GM12878 (cell line): Measurements from ENCODE around the gene RAB22A. TPM values are rescaled to one million over a fixed set of nuclear protein-coding genes. Genes with fewer than 3 reads are reported as not detected.

Source experiments
- CBX5 ChIP-seq: sonication (generic); IDR thresholded peaks from 2 replicates; pipeline ENCODE4 v1.6.1; 2016; ENCODE audit warnings: low read depth, moderate library complexity, mild to moderate bottlenecking, inconsistent platforms
- ETV6 ChIP-seq, 2 experiments: fragments of 450-650 bp in 1 of 2; IDR thresholded peaks in 1 of 2; conservative IDR thresholded peaks in 1 of 2; 2 replicates each; pipeline ENCODE4 v1.6.1; 2014; ENCODE audit warnings: antibody characterized with exemption in 1 of 2, borderline replicate concordance in 1 of 2, low read depth in 1 of 2, mild to moderate bottlenecking in 1 of 2, moderate library complexity in 1 of 2
- FOXM1 ChIP-seq: IDR thresholded peaks from 2 replicates; pipeline ENCODE4 v1.6.1; 2012; ENCODE audit warnings: low read depth, mild to moderate bottlenecking, inconsistent platforms, low read length, moderate library complexity
- MEF2A ChIP-seq: IDR thresholded peaks from 2 replicates; pipeline ENCODE4 v1.6.1; 2011; ENCODE audit warnings: low read depth, mild to moderate bottlenecking, low read length, moderate library complexity; ENCODE audit not compliant: insufficient read depth
- POU2F2 ChIP-seq: IDR thresholded peaks from 3 replicates; pipeline ENCODE4 v1.6.1; 2011; ENCODE audit warnings: low read depth, mild to moderate bottlenecking, low read length, borderline replicate concordance
- RFX5 ChIP-seq: IDR thresholded peaks from 2 replicates; pipeline ENCODE4 v1.6.1; 2011; ENCODE audit warnings: low read depth, low read length, improper control_type of control experiment
- YY1 ChIP-seq: IDR thresholded peaks from 2 replicates; pipeline ENCODE4 v1.6.1; 2011; ENCODE audit warnings: low read depth, mild to moderate bottlenecking, low read length
- ZNF622 ChIP-seq: fragments of 450-650 bp; IDR thresholded peaks from 2 replicates; pipeline ENCODE4 v1.6.1; 2017; ENCODE audit warnings: mild to moderate bottlenecking, inconsistent platforms
- polyA plus RNA-seq, 11 experiments: library from polyadenylated mRNA; depleted of rRNA in 4 of 11; unstranded in 6 of 11; stranded (reverse) in 5 of 11; fragments of >200 nt; fragmentation: Nextera tagmentation in 4 of 11; fragmentation: Illumina TruSeq in 1 of 11; extraction: Ambion mirVana in 4 of 11; extraction: Trizol in 1 of 11; gene quantifications; 1 replicate in 1 of 11; 2 replicates in 10 of 11; pipeline versions ENCODE4 v1.2.1 to v1.2.3, GENCODE V29; 2011 to 2016; ENCODE audit warnings: inconsistent platforms in 2 of 11, missing spikeins in 2 of 11, low read depth in 1 of 11
- total RNA-seq, 4 experiments: library from RNA; depleted of rRNA in 3 of 4; stranded (reverse); fragments of >200 nt in 3 of 4; fragmentation: Illumina TruSeq in 1 of 4; extraction: Trizol in 1 of 4; gene quantifications; 2 replicates each; pipeline versions ENCODE4 v1.2.1 to v1.2.3, GENCODE V29; 2013 to 2021
- TF ChIP-seq, protein P1 (sequence below): IDR thresholded peaks from 2 replicates; pipeline ENCODE4 v1.6.1; 2011; ENCODE audit warnings: borderline replicate concordance, low read depth, mild to moderate bottlenecking, moderate library complexity, low read length; ENCODE audit not compliant: insufficient read depth, poor library complexity, severe bottlenecking
- TF ChIP-seq, protein P2 (sequence below): fragments of 150-350 bp; IDR thresholded peaks from 2 replicates; pipeline ENCODE4 v1.6.1; 2014; ENCODE audit warnings: mild to moderate bottlenecking, low read depth, low read length
- TF ChIP-seq, protein P3 (sequence below): IDR thresholded peaks from 2 replicates; pipeline ENCODE4 v1.6.1; 2011; ENCODE audit warnings: mild to moderate bottlenecking, low read depth, low read length, moderate library complexity; ENCODE audit not compliant: insufficient replicate concordance
- TF ChIP-seq, protein P4 (sequence below): fragments of 450-650 bp; IDR thresholded peaks from 2 replicates; pipeline ENCODE4 v1.6.1; 2016; ENCODE audit warnings: mild to moderate bottlenecking
- TF ChIP-seq, protein P5 (sequence below): fragments of 450-650 bp; IDR thresholded peaks from 2 replicates; pipeline ENCODE4 v1.6.1; 2018; ENCODE audit warnings: mild to moderate bottlenecking, low read depth, moderate library complexity; ENCODE audit not compliant: partially characterized antibody
- TF ChIP-seq, protein P6 (sequence below): IDR thresholded peaks from 2 replicates; pipeline ENCODE4 v1.6.1; 2012; ENCODE audit warnings: improper control_type of control experiment, low read depth, low read length; ENCODE audit not compliant: insufficient replicate concordance

Gene RAB22A
- total and polyA plus RNA-seq, 10 of the 15 experiments (the other 5 are each of a cell fraction or from before 2014, with no cell fraction given): 2.7 to 12.0 (median 10.0) TPM

DNA sequence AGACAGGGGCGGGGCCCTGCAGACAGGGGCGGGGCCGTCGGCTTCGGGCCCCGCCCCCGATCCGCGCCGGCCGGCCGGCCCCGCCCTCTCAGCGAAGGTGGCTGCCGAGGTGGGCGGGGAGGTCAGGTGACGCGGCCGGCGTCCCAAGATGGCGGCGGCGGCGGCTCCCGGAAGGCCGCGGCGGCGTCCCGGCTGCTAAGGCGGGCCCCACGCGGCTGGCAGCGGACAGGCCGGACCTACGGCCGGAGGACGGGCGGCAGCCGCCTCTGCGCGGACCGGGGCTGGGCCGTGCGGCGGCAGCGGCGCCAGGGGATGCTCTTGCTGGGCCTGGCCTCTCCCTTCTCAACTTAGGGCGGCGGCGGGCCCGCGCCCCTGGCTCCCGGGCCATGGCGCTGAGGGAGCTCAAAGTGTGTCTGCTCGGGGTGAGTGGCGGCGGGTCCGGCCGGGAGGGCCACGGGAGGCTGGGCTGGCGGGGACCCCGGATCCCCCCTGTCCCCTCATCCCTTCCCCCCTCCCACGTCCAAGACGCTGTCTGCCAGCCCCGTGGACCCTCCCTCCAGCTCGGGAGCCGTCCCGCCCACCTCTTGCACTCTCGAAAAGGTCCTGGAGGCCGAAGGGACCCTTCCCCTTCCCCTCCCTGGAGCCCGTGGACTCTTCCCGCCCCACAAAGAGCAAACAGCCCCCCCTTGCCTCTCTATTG lies at the start of gene RAB22A (continued):
- TF ChIP-seq YY1: peak; percentile 95
- TF ChIP-seq ETV6 (conservative IDR thresholded peaks at IDR 0.05 in 1 of 2, IDR thresholded peaks at IDR 0.05 in 1 of 2; ENCODE audit: borderline replicate concordance in 1 of 2, low read depth in 1 of 2): no peak
- no peak for TF ChIP-seq RFX5
- 0 out of 2 replicates have a peak, but pooled peaks have one; percentile 28 for TF ChIP-seq MEF2A
- TF ChIP-seq, protein P1, sequence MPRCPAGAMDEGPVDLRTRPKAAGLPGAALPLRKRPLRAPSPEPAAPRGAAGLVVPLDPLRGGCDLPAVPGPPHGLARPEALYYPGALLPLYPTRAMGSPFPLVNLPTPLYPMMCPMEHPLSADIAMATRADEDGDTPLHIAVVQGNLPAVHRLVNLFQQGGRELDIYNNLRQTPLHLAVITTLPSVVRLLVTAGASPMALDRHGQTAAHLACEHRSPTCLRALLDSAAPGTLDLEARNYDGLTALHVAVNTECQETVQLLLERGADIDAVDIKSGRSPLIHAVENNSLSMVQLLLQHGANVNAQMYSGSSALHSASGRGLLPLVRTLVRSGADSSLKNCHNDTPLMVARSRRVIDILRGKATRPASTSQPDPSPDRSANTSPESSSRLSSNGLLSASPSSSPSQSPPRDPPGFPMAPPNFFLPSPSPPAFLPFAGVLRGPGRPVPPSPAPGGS: no peak
- TF ChIP-seq, protein P2, sequence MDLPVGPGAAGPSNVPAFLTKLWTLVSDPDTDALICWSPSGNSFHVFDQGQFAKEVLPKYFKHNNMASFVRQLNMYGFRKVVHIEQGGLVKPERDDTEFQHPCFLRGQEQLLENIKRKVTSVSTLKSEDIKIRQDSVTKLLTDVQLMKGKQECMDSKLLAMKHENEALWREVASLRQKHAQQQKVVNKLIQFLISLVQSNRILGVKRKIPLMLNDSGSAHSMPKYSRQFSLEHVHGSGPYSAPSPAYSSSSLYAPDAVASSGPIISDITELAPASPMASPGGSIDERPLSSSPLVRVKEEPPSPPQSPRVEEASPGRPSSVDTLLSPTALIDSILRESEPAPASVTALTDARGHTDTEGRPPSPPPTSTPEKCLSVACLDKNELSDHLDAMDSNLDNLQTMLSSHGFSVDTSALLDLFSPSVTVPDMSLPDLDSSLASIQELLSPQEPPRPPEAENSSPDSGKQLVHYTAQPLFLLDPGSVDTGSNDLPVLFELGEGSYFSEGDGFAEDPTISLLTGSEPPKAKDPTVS: no peak
- TF ChIP-seq, protein P3, sequence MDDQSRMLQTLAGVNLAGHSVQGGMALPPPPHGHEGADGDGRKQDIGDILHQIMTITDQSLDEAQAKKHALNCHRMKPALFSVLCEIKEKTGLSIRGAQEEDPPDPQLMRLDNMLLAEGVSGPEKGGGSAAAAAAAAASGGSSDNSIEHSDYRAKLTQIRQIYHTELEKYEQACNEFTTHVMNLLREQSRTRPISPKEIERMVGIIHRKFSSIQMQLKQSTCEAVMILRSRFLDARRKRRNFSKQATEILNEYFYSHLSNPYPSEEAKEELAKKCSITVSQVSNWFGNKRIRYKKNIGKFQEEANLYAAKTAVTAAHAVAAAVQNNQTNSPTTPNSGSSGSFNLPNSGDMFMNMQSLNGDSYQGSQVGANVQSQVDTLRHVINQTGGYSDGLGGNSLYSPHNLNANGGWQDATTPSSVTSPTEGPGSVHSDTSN: no peak
- TF ChIP-seq ZNF622: no peak
- TF ChIP-seq, protein P4, sequence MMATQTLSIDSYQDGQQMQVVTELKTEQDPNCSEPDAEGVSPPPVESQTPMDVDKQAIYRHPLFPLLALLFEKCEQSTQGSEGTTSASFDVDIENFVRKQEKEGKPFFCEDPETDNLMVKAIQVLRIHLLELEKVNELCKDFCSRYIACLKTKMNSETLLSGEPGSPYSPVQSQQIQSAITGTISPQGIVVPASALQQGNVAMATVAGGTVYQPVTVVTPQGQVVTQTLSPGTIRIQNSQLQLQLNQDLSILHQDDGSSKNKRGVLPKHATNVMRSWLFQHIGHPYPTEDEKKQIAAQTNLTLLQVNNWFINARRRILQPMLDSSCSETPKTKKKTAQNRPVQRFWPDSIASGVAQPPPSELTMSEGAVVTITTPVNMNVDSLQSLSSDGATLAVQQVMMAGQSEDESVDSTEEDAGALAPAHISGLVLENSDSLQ: no peak
- TF ChIP-seq, protein P5, sequence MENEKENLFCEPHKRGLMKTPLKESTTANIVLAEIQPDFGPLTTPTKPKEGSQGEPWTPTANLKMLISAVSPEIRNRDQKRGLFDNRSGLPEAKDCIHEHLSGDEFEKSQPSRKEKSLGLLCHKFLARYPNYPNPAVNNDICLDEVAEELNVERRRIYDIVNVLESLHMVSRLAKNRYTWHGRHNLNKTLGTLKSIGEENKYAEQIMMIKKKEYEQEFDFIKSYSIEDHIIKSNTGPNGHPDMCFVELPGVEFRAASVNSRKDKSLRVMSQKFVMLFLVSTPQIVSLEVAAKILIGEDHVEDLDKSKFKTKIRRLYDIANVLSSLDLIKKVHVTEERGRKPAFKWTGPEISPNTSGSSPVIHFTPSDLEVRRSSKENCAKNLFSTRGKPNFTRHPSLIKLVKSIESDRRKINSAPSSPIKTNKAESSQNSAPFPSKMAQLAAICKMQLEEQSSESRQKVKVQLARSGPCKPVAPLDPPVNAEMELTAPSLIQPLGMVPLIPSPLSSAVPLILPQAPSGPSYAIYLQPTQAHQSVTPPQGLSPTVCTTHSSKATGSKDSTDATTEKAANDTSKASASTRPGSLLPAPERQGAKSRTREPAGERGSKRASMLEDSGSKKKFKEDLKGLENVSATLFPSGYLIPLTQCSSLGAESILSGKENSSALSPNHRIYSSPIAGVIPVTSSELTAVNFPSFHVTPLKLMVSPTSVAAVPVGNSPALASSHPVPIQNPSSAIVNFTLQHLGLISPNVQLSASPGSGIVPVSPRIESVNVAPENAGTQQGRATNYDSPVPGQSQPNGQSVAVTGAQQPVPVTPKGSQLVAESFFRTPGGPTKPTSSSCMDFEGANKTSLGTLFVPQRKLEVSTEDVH: no peak
- TF ChIP-seq CBX5: no peak
- no peak for TF ChIP-seq FOXM1
- peak; percentile 62; the same call in 1 of the 3 replicates for TF ChIP-seq POU2F2
- TF ChIP-seq, protein P6, sequence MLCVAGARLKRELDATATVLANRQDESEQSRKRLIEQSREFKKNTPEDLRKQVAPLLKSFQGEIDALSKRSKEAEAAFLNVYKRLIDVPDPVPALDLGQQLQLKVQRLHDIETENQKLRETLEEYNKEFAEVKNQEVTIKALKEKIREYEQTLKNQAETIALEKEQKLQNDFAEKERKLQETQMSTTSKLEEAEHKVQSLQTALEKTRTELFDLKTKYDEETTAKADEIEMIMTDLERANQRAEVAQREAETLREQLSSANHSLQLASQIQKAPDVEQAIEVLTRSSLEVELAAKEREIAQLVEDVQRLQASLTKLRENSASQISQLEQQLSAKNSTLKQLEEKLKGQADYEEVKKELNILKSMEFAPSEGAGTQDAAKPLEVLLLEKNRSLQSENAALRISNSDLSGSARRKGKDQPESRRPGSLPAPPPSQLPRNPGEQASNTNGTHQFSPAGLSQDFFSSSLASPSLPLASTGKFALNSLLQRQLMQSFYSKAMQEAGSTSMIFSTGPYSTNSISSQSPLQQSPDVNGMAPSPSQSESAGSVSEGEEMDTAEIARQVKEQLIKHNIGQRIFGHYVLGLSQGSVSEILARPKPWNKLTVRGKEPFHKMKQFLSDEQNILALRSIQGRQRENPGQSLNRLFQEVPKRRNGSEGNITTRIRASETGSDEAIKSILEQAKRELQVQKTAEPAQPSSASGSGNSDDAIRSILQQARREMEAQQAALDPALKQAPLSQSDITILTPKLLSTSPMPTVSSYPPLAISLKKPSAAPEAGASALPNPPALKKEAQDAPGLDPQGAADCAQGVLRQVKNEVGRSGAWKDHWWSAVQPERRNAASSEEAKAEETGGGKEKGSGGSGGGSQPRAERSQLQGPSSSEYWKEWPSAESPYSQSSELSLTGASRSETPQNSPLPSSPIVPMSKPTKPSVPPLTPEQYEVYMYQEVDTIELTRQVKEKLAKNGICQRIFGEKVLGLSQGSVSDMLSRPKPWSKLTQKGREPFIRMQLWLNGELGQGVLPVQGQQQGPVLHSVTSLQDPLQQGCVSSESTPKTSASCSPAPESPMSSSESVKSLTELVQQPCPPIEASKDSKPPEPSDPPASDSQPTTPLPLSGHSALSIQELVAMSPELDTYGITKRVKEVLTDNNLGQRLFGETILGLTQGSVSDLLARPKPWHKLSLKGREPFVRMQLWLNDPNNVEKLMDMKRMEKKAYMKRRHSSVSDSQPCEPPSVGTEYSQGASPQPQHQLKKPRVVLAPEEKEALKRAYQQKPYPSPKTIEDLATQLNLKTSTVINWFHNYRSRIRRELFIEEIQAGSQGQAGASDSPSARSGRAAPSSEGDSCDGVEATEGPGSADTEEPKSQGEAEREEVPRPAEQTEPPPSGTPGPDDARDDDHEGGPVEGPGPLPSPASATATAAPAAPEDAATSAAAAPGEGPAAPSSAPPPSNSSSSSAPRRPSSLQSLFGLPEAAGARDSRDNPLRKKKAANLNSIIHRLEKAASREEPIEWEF: no peak
